Islet precursor cell (in vitro differentiated cells): Measurements from ENCODE around the gene DDX18.
A peak's percentile ranks its signal among the peaks of the same experiment; 100 is the strongest.

ENCODE experiments used
- DNase-seq: peaks from one replicate; pipeline ENCODE4 v3.0.0-alpha.2; 2018

DDX18 gene

DNA sequence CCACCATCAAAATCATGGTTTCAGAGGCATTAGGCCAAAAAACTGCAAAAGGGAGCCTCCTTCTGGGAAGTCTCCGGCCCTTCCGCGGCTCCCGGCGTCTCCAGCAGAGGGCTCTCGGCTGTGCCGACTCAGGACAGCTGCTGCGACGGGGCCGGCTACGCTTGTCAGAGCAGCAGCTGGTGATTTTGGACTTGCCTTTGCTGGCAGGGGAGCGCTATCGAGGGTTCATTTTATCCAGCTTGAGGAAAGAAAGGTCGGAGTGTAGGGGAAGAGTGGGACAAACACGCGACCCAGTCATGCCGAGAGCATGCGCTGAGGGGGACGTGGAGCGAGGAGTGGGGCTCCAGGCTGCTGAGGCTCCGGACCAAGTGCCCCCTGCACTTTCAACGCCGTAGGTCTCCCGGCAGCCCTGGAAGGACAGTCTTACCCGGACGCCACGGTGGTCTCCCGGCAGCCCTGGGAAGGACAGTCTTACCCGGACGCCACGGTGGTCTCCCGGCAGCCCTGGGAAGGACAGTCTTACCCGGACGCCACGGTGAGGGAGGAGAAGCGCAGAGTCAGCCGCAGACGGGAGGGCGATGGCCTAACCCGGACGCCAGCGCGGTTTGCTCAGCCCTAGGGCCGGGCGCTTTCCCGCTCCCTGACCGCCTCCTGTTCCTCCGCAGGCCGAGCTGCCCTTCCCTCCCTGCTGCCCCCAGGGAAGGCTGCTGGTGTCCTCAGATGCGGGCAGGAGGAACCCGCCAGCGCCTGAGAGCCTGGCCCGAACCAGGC lies 21.7 kb downstream of the DDX18 start:
- DNase-seq = peak; percentile 93

DNA sequence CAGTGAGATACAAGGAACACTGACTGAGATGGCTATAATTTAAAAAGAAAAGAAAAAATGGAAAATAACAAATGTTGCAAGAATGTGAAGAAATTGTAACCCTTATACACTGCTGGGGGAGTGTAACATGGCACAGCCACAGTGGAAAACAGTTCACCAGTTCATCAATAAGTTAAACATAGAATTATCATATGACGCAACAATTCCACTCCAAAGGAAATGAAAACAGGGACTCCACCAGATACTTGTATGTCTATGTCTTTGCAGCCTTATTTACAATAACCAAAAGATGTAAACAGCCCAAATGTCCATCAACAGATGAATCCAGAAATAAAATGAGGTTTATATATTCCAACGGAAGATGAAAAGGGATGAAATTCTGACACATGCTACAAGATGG lies 30.8 kb downstream of the DDX18 start:
- DNase-seq = no peak

DNA sequence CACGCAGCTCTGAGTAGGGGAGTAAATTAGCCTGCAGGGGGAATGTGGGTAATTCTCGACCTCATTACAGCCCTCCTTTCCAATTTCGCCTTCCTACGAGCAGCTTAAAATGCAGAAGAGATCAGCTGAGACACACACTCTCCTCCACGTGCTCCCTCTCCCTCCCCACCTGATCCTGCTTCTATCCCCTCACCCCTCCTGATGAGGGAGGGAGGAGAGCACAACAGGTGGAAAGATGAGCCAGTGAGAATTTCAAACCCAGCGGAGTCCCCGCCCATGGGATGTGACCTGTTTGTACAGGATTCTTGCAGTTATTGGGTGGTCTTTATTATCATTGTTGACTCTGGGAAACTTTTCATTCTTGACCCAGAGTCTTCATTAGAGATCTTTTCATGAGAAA lies 35.5 kb downstream of the DDX18 start:
- no peak for DNase-seq

DNA sequence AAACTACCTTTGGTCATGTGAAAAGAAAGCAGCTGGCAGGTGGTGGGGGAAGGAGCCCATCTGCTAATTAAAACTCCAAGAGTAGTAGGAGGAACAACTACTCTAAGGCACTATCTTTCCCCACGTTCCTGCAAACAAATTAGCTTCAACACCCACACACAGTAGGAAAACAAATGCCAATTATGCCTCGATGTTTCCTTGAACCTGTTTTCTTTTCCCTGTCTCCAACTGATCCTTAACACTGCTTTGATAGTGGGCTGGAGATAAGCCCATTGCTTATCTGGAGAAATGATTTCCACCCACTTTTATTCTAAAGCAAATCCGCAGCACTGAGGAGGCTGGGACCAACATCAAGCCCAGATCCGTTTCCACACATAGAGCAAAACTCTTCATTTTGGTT lies 36.0 kb downstream of the DDX18 start:
- DNase-seq = no peak

DNA sequence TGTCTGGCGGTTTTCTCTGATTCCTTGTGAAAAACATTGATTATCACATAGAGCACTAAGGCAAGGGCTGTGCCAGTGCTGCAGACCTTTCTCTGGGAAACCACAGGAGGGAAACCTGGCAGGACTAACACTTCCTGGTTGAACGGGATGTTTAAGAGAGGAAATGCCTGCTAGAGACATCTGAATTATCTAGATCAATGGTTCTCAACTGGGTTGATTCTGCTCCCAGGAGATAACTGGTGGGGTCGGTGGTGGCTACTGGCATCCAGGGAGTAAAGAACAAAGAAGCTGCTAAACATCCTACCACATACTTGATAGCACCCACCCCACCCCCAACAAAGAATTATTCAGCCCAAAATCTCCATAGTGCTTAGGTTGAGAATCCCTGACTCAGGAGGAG lies 37.5 kb downstream of the DDX18 start:
- DNase-seq = no peak

DNA sequence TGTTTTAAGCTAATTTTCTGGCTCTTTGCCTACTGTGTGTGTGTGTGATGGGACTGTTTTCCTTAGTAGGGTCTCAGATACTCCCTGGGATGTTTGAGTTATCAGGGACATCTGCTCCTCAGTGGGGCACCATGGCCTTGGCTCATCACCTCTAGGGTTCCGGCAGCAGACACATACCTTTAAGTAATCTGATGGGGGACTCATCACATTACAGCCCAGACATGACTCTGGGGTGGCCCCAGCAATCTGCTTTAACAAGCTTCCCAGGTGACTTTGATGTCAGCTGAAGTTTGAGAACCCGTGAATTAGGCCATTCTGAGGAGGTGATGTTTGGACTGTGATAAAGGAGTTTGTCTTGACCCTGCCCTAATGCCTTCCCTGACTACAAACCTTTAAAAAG lies 38.8 kb downstream of the DDX18 start:
- DNase-seq = no peak

DNA sequence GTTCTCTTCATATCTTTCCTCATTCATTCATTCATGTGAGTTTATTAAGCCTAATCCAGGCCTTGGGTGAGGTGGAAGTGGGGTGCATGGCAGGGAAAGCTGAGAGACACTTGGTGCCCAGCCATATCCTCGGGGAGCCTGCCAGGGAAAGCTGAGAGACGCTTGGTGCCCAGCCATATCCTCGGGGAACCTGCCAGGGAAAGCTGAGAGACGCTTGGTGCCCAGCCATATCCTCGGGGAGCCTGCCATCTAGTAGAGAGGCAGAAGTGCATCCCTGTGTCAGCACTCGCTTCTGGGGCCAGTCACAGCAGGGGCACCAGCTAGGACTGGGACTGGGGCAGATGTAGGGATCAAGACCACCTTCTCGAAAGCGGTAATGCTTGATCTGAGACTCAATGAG lies 39.4 kb downstream of the DDX18 start:
- DNase-seq = no peak

DNA sequence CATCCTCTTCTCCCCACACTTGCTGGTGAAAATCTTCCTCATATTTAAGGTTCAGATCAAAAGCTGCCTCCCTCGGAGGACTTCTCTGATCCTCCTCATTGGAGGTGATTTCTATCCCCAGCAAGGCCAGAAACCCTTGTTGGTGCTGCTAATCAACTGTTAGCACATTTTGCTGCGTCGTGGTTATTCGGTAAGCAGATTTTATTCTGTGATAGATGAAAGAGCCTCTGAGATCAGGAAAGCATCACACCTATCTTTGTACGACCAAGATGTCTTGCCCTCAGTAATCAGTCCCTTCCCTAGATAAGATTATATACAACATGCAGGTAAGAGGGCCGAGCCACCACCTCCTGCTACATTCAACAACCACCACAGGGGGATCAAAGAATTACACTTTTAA lies 40.1 kb downstream of the DDX18 start:
- no peak for DNase-seq

DNA sequence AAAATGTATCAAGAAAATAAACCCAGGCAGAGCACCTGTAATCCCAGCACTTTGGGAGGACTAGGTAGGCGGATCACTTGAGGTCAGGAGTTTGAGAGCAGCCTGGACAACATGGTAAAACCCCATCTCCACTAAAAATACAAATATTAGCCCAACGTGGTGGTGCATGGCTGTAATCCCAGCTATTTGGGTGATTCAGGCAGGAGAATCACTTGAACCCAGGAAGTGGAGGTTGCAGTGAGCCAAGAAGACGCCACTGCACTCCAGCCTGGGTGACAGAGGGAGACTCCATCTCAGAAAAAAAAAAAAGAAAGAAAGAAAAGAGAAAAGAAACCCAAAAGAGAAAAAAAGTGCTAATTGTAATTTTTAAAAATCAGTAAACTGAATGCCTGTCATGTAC lies 41.4 kb downstream of the DDX18 start:
- no peak for DNase-seq

DNA sequence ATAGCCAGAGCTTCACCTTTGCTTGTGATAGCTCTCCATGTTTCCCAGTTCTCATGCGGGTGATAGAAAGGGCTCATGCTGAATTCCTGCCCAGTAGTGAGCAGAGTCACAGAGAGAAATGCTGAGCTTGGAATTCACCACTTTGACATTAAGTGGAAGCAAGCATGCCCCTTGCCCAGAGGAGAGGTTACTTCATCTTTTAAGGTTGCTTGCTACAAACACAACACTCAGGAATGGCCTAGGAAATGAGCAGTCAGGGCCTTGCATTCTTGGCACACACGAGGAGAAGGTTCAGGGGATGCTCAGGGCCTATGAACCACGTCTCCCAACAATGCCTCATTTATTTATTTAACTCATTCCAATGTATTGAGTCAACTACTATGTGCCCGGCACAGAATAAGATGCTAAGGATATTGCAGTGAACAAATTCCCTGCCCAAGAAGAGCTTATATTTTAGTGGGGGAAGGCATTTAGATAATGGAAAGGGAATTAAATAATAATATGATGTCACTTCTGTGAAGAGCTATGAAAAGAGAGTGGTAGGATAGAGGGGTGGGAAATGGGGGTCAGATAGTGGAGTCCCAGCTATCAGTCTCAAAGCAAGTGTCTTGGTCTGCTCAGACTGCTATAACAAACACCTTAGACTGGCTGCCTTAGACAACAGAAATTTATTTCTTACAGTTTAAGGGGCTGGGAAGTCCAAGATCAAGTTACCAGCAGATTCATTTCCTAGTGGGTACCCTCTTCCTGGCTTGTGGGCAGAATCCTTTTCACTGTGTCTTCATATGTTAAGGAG lies 42.1 kb downstream of the DDX18 start:
- DNase-seq = peak; percentile 70

DNA sequence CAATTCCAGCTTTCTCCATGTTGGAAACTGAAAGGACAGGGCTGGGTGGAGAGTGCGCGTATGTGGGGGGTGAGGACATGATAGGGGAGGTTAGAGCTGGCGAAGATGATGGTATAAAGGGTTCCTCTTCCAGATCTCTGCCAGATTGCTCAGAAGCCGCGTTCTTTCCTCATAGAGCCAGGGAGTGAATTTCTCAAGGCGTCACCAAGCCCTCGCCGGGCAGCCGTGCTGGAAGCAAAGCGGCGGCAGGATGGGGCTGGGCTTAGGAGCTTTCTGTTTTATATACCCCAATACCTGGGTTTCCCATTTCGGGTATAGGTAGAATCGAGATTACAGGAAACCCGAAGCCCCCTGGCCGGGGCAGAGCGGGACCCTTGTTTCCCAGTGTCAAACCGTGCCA lies 43.8 kb downstream of the DDX18 start:
- DNase-seq = no peak

DNA sequence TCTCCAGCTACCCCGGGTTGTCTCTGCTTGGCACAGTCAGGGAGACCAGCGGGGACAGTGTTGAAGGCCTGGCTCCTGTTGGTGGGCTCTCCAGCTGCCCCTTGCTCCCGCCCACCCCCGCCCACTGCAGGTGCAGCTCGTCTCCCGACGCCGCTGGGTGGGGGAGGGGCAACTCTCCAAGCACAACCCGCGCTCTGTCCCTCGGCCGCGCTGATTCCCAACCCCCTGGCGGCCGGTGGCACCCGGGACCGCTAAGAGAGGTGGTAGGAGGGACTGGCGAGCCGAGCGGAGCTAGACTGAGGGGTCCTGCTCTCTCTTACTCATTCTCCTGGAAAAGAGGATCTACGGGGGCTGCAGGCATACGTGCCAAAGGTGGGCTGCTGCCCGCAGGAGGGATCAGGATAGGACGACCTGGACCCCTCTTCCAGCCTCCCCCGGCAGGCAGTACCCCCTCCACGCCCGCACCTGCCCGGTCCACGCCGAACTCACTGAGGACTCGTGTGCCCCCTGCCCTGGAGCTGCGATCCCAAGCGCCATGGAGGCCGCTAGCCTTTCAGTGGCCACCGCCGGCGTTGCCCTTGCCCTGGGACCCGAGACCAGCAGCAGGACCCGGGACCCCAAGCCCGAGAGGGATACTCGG lies 44.5 kb downstream of the DDX18 start:
- no peak for DNase-seq

DNA sequence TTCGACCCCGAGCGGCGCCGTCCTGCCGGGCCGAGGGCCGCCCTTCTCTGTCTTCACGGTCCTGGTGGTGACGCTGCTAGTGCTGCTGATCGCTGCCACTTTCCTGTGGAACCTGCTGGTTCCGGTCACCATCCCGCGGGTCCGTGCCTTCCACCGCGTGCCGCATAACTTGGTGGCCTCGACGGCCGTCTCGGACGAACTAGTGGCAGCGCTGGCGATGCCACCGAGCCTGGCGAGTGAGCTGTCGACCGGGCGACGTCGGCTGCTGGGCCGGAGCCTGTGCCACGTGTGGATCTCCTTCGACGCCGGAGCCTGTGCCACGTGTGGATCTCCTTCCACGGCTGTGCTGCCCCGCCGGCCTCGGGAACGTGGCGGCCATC lies 45.0 kb downstream of the DDX18 start:
- DNase-seq = no peak

DNA sequence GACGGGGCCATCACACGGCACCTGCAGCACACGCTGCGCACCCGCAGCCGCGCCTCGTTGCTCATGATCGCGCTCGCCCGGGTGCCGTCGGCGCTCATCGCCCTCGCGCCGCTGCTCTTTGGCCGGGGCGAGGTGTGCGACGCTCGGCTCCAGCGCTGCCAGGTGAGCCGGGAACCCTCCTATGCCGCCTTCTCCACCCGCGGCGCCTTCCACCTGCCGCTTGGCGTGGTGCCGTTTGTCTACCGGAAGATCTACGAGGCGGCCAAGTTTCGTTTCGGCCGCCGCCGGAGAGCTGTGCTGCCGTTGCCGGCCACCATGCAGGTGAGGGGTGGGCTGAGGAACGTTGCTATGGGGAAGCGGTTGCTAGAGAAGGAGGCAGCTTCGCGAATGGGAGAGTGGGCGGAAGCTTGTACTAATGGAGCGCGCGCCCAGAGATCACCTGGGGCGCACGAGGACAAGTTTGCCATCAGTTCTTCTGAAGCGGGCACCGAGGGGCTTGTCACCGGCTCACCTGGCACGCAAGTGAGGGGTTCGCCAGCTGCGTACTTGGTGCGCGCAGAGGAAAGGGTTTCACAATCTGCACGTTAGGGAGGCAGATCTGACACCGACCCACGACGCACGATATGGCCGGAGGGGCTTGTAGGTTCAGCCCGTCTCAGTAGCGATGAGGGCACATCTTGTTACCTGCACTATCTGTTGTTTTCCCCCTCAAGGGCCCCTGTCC lies 45.6 kb downstream of the DDX18 start:
- no peak for DNase-seq

DNA sequence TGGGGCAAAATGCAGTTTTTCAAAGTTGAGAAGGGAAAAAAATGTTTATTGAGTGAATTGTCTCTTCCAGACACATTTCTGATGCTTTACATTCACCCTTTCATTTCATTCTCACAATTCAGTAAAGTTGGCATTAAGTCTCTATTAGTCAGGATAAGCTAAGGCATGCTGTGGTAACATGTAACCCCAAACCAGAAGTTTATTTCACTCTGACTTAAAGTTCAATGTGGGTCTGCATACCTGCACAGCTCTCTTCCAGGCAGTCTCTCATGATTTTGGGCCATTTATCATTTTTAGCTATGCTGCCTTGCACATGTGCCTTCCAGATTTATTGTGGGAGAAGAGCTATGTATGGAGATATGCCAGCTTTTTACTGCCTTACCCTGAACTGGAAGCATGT lies 48.0 kb downstream of the DDX18 start:
- no peak for DNase-seq

DNA sequence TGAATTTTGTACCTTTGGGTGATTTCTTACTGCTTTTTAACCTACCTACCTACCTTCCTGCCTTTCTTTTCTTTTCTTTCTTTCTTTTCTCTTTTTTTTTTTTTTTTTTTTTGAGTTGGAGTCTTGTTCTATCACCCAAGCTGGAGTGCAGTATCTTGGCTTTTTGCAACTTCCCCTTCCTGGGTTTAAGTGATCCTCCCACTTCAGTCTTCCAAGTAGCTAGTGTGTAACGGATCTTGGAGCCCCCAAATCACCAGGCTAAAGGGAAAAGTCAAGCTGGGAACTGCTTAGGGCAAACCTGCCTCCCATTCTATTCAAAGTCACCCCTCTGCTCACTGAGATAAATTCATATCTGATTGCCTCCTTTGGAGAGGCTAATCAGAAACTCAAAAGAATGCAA lies 61.3 kb downstream of the DDX18 start:
- DNase-seq = no peak

DNA sequence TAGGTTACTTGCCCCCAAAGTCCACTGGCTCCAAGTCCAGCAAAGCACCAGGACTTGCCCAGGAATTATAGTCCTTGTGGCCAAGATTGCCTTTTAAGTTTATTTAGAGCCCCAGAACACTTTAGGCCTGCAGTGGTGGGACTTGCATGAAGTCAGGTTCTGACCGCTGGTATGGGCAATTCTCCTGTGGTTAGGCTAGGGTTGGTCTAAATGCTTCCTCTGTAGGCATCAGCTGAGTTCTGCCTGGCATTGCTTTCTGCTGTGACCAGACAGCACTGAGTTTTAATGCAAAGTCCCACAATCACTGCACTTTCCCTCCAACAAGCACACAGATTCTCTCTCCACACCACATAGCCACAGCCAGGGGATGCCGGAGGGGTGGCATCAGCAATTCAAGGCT lies 64.5 kb downstream of the DDX18 start:
- DNase-seq = no peak
